HG03439 (cell line): ENCODE measurements around the gene TOMM40L.
"Not testable (repeated sequence)": the region's sequence is repeated elsewhere in the genome, so short reads cannot be mapped to it uniquely, and the experiment has no call there.

ENCODE experiments used
- ATAC-seq: cut with Tn5 transposase; IDR thresholded peaks from one replicate; pipeline ENCODE4 v1.9.1; 2021; ENCODE audit warnings: mild to moderate bottlenecking, moderate library complexity; ENCODE audit not compliant: unreplicated experiment

The TOMM40L gene

GRCh38 chr1:161251579-161251978 is 25.7 kb downstream of the TOMM40L start:
- no peak for ATAC-seq

- not testable (repeated sequence) for ATAC-seq
Measured at GRCh38 chr1:161255302-161255701, 29.4 kb downstream of the TOMM40L start.

GRCh38 chr1:161255955-161256520 is 30.2 kb downstream of the TOMM40L start:
- not testable (repeated sequence) for ATAC-seq

GRCh38 chr1:161257109-161257508 is 31.2 kb downstream of the TOMM40L start:
- not testable (repeated sequence) for ATAC-seq

GRCh38 chr1:161258439-161259344 is 32.8 kb downstream of the TOMM40L start, which contains the start of gene PCP4L1:
TSS of gene PCP4L1 (plus strand) at chr1:161258745. CDS start at chr1:161258975, 230 bp downstream.
- no peak for ATAC-seq

- no peak for ATAC-seq
Measured at GRCh38 chr1:161259345-161259702, 33.5 kb downstream of the TOMM40L start.

- no peak for ATAC-seq
Measured at GRCh38 chr1:161259765-161260164, 33.9 kb downstream of the TOMM40L start.

GRCh38 chr1:161260376-161261260 is 34.8 kb downstream of the TOMM40L start:
- ATAC-seq: no peak

GRCh38 chr1:161261261-161262235 is 35.7 kb downstream of the TOMM40L start:
- no peak for ATAC-seq

- no peak for ATAC-seq
Measured at GRCh38 chr1:161265305-161265704, 39.4 kb downstream of the TOMM40L start.

- ATAC-seq: no peak
Measured at GRCh38 chr1:161266202-161266601, 40.3 kb downstream of the TOMM40L start.

GRCh38 chr1:161266836-161267235 is 41.0 kb downstream of the TOMM40L start:
- no peak for ATAC-seq

GRCh38 chr1:161267321-161267720 is 41.5 kb downstream of the TOMM40L start:
- ATAC-seq: no peak

- no peak for ATAC-seq
Measured at GRCh38 chr1:161273402-161273801, 47.5 kb downstream of the TOMM40L start.

GRCh38 chr1:161274874-161275273 is 49.0 kb downstream of the TOMM40L start:
- no peak for ATAC-seq
